Panc1 (cell line): ENCODE results near the gene MVD. TPM values are rescaled to one million over a fixed set of nuclear protein-coding genes. Genes with fewer than 3 reads are reported as not detected.

Experiments used
- ATAC-seq: fragments of 200-7000 bp; cut with Tn5 transposase; 2 replicates; pipeline ENCODE4 v1.9.1; 2020; ENCODE audit warnings: mild to moderate bottlenecking, moderate library complexity
- BruUV-seq: library from RNA; stranded (reverse); fragments of 400-500 nt; replicated peaks from 2 replicates; lab custom pipeline; 2021; lab: Mats Ljungman, UMichigan
- CTCF ChIA-PET: fragments of 300-600 bp; sonication (Branson Sonifier 250); formaldehyde crosslinking; loops from one replicate; lab custom pipeline; 2022; ENCODE audit warnings: antibody characterized with exemption; lab: Charles Lee
- POLR2A ChIA-PET: fragments of 300-600 bp; sonication (Branson Sonifier 250); formaldehyde crosslinking; loops from one replicate; lab custom pipeline; 2022; ENCODE audit warnings: antibody characterized with exemption; lab: Charles Lee
- DNase-seq: peaks from one replicate; pipeline ENCODE4 v3.0.0-alpha.2; 2010; ENCODE audit warnings: low read depth, low spot score
- H3K27ac ChIP-seq: 2 replicates; pipeline ENCODE4 v1.5.1; 2011; ENCODE audit warnings: mild to moderate bottlenecking, low read length, inconsistent platforms
- H3K27me3 ChIP-seq: fragments of 200-500 bp; sonication (Bioruptor generic); 2 replicates; pipeline ENCODE4 v1.6.0; 2014; ENCODE audit warnings: low read length, inconsistent platforms; ENCODE audit not compliant: control insufficient read depth, insufficient read depth
- H3K36me3 ChIP-seq: fragments of 200-500 bp; sonication (Bioruptor generic); 2 replicates; pipeline ENCODE4 v1.5.1; 2014; ENCODE audit warnings: inconsistent platforms, mild to moderate bottlenecking, low read length, moderate library complexity; ENCODE audit not compliant: control insufficient read depth, insufficient read depth
- H3K4me1 ChIP-seq: 2 replicates; pipeline ENCODE4 v1.5.1; 2011; ENCODE audit warnings: inconsistent platforms, mild to moderate bottlenecking, low read length, moderate library complexity; ENCODE audit not compliant: control insufficient read depth, insufficient read depth
- H3K4me3 ChIP-seq, 2 experiments: 2 replicates each; pipeline ENCODE4 v1.5.1; 2011 to 2012; ENCODE audit warnings: low read depth in 2 of 2, low read length in 2 of 2, mild to moderate bottlenecking in 2 of 2, inconsistent platforms in 1 of 2, moderate library complexity in 1 of 2
- H3K9me3 ChIP-seq: fragments of 200-500 bp; sonication (Bioruptor generic); 2 replicates; pipeline ENCODE4 v1.5.1; 2014; ENCODE audit warnings: low read depth, mild to moderate bottlenecking, inconsistent platforms, low read length, moderate library complexity; ENCODE audit not compliant: control insufficient read depth, insufficient read depth
- CTCF ChIP-seq: fragments of 450-650 bp; IDR thresholded peaks from 2 replicates; pipeline ENCODE4 v1.5.1; 2017; ENCODE audit warnings: mild to moderate bottlenecking
- POLR2AphosphoS5 ChIP-seq: IDR thresholded peaks from 2 replicates; pipeline ENCODE4 v1.6.1; 2012; ENCODE audit warnings: mild to moderate bottlenecking, low read depth, low read length, moderate library complexity
- REST ChIP-seq, 2 experiments: IDR thresholded peaks; 2 replicates each; pipeline ENCODE4 v1.6.1; 2011 to 2012; ENCODE audit warnings: low read depth in 2 of 2, control low read depth in 1 of 2, low read length in 1 of 2, mild to moderate bottlenecking in 1 of 2, moderate library complexity in 1 of 2; ENCODE audit not compliant: insufficient read depth in 1 of 2
- SIN3A ChIP-seq: IDR thresholded peaks from 2 replicates; pipeline ENCODE4 v1.6.1; 2012; ENCODE audit warnings: low read depth, mild to moderate bottlenecking, low read length, moderate library complexity, borderline replicate concordance; ENCODE audit not compliant: insufficient read depth
- TCF7L2 ChIP-seq: IDR thresholded peaks from 2 replicates; pipeline ENCODE4 v1.6.1; 2011; ENCODE audit warnings: mild to moderate bottlenecking, low read depth, low read length, inconsistent platforms
- in situ Hi-C: cut with HindIII; loops from 2 replicates; pipeline ENCODE4 v1.10.0; 2016; ENCODE audit warnings: low sequenced_read_pairs, low pct_unique_long_range_greater_than_20kb
- intact Hi-C: fragments of 100-400 bp; cut with micrococcal nuclease; formaldehyde crosslinking; loops from one replicate; pipeline ENCODE4 v1.10.0; 2022; ENCODE audit not compliant: unreplicated experiment
- total RNA-seq: library from RNA; stranded (reverse); gene quantifications from one replicate; pipeline ENCODE4 v1.2.1, GENCODE V29; 2021; ENCODE audit not compliant: unreplicated experiment

Gene MVD
- total RNA-seq, 1 experiment from 2014 or later: 96.8 TPM

- BruUV-seq: no TSS peak
- no peak for ATAC-seq
- Histone ChIP-seq H3K9me3 (no peaks in the 10 kb centered on the region), H3K27me3 (no peaks in the 10 kb centered on the region), H3K4me3 (no peak overlapping the region), H3K36me3 (no peaks in the 10 kb centered on the region), H3K4me1 (no peaks in the 10 kb centered on the region), H3K27ac (no peak overlapping the region)
- ChIA-PET POLR2A (no interaction called here), CTCF (no interaction called here)
- no peak for DNase-seq
- intact Hi-C loops: no loop called here
- in situ Hi-C loops: no loop called here
- TF ChIP-seq TCF7L2: no peak
- TF ChIP-seq CTCF: no peak
Observed at GRCh38 chr16:88630941-88631340, 31.9 kb downstream of the MVD start.

- H3K27ac ChIP-seq: no peak overlapping the region
- intact Hi-C loops: no loop called here
- POLR2A ChIA-PET: no interaction called here
- ATAC-seq (no peak), DNase-seq (no peak)
- CTCF ChIA-PET: interaction anchor here (0.6 kb wide), 1 partner anchor 535 kb away, joined by 4 read pairs; no protein-coding TSS in a partner anchor
- no peak overlapping the region for H3K4me3 ChIP-seq
- H3K27me3 ChIP-seq: no peaks in the 10 kb centered on the region
- no TSS peak for BruUV-seq
- no peaks in the 10 kb centered on the region for H3K9me3 ChIP-seq
- H3K36me3 ChIP-seq: no peaks in the 10 kb centered on the region
- in situ Hi-C loops: no loop called here
- no peaks in the 10 kb centered on the region for H3K4me1 ChIP-seq
- no peak for TF ChIP-seq POLR2AphosphoS5
- no peak for TF ChIP-seq CTCF
- TF ChIP-seq TCF7L2: no peak
- TF ChIP-seq SIN3A: no peak
- TF ChIP-seq REST (IDR thresholded peaks at IDR 0.05; ENCODE audit: insufficient read depth in 1 of 2, low read depth in 2 of 2, low read length in 1 of 2): no peak
Observed at GRCh38 chr16:88630433-88630832, 32.5 kb downstream of the MVD start.
